Keratinocyte (primary cell): ENCODE measurements around the gene LRRC2. TPM values are rescaled to one million over a fixed set of nuclear protein-coding genes. Genes with fewer than 3 reads are reported as not detected.

ENCODE experiments used
- DNase-seq: peaks from one replicate; pipeline ENCODE4 v3.0.0-alpha.2; 2011; ENCODE audit warnings: low read depth, missing footprints, low spot score
- FAIRE-seq: peaks from 2 replicates; lab custom pipeline; 2011; peaks lifted over from hg19 to GRCh38; lab: Jason Lieb, UNC
- H2AFZ ChIP-seq: 2 replicates; pipeline ENCODE4 v1.6.0; 2012; ENCODE audit warnings: low read length, control low read depth, inconsistent platforms; ENCODE audit not compliant: control insufficient read depth
- H3K27ac ChIP-seq: 2 replicates; pipeline ENCODE4 v1.5.1; 2011; ENCODE audit warnings: low read length; ENCODE audit not compliant: control insufficient read depth, insufficient read depth
- H3K27me3 ChIP-seq: 3 replicates; pipeline ENCODE4 v1.6.0; 2011; ENCODE audit warnings: low read length; ENCODE audit not compliant: control insufficient read depth, insufficient read depth; ENCODE audit errors: extremely low read depth
- H3K36me3 ChIP-seq, 2 experiments: 2 replicates in 1 of 2; 3 replicates in 1 of 2; pipeline ENCODE4 v1.5.1; 2011; ENCODE audit warnings: low read length in 2 of 2, mild to moderate bottlenecking in 1 of 2; ENCODE audit not compliant: control insufficient read depth in 2 of 2, insufficient read depth in 2 of 2; ENCODE audit errors: extremely low read depth in 1 of 2
- H3K4me1 ChIP-seq: 3 replicates; pipeline ENCODE4 v1.5.1; 2011; ENCODE audit warnings: low read length; ENCODE audit not compliant: control insufficient read depth, insufficient read depth; ENCODE audit errors: extremely low read depth
- H3K4me2 ChIP-seq: 3 replicates; pipeline ENCODE4 v1.6.0; 2011; ENCODE audit warnings: low read depth, low read length; ENCODE audit not compliant: control insufficient read depth, insufficient read depth; ENCODE audit errors: extremely low read depth
- H3K4me3 ChIP-seq, 3 experiments: fragments of 200-600 bp in 1 of 3; sonication (generic) in 1 of 3; 2 replicates in 2 of 3; 3 replicates in 1 of 3; pipeline ENCODE4 v1.5.1; 2011 to 2016; ENCODE audit warnings: low read length in 3 of 3, mild to moderate bottlenecking in 3 of 3, control low read depth in 2 of 3, inconsistent platforms in 1 of 3, low read depth in 1 of 3, mixed read lengths in 1 of 3, mixed run types in 1 of 3, moderate library complexity in 1 of 3; ENCODE audit not compliant: control insufficient read depth in 2 of 3, insufficient read depth in 2 of 3; ENCODE audit errors: extremely low read depth in 1 of 3
- H3K79me2 ChIP-seq: 2 replicates; pipeline ENCODE4 v1.6.0; 2012; ENCODE audit warnings: low read length; ENCODE audit not compliant: control insufficient read depth, insufficient read depth
- H3K9ac ChIP-seq: 3 replicates; pipeline ENCODE4 v1.6.0; 2011; ENCODE audit warnings: low read length; ENCODE audit not compliant: control insufficient read depth, insufficient read depth; ENCODE audit errors: extremely low read depth
- H3K9me1 ChIP-seq: 3 replicates; pipeline ENCODE4 v1.6.0; 2011; ENCODE audit warnings: low read length; ENCODE audit not compliant: control insufficient read depth, insufficient read depth; ENCODE audit errors: extremely low read depth
- H3K9me3 ChIP-seq: 2 replicates; pipeline ENCODE4 v1.5.1; 2012; ENCODE audit warnings: low read depth, low read length; ENCODE audit not compliant: control insufficient read depth
- H4K20me1 ChIP-seq: 3 replicates; pipeline ENCODE4 v1.6.0; 2011; ENCODE audit warnings: low read length; ENCODE audit not compliant: control insufficient read depth, insufficient read depth; ENCODE audit errors: extremely low read depth
- CTCF ChIP-seq, 3 experiments: IDR thresholded peaks in 1 of 3; conservative IDR thresholded peaks in 1 of 3; optimal IDR thresholded peaks in 1 of 3; 2 replicates in 2 of 3; 3 replicates in 1 of 3; pipeline versions ENCODE3 to v1.5.1; 2011; ENCODE audit warnings: low read length in 3 of 3, mild to moderate bottlenecking in 3 of 3, moderate library complexity in 2 of 3, control low read depth in 1 of 3, inconsistent platforms in 1 of 3; ENCODE audit not compliant: insufficient read depth in 2 of 3; ENCODE audit errors: extremely low read depth in 1 of 3
- EZH2 ChIP-seq: IDR thresholded peaks from one replicate; pipeline ENCODE4 v1.6.1; 2012; ENCODE audit warnings: inconsistent platforms, mild to moderate bottlenecking, low read length, moderate library complexity
- dilution Hi-C: fragments of 300-500 bp; cut with MboI; formaldehyde crosslinking; loops from one replicate; pipeline ENCODE4 v1.7.0; 2020; ENCODE audit warnings: low sequenced_read_pairs; ENCODE audit not compliant: extremely low pct_ligation_motif_present
- polyA plus RNA-seq, 5 experiments: library from polyadenylated mRNA; depleted of rRNA in 3 of 5; stranded (reverse) in 3 of 5; stranded (forward) in 1 of 5; unstranded in 1 of 5; fragments of >200 nt; gene quantifications; 1 replicate in 1 of 5; 2 replicates in 3 of 5; 3 replicates in 1 of 5; pipeline versions ENCODE4 v1.2.1 to v1.2.3, GENCODE V29; 2011 to 2012; ENCODE audit warnings: missing spikeins in 2 of 5, low read depth in 1 of 5, low replicate concordance in 1 of 5

Gene LRRC2
- polyA plus RNA-seq, 1 donor (not counting 4 experiments of a cell fraction or from before 2014, with no cell fraction given) = 0.51 TPM

GRCh38 chr3:46519952-46520351, 46.1 kb downstream of the LRRC2 start:
- H3K4me2 ChIP-seq = no peak overlapping the region
- H3K36me3 ChIP-seq = no peaks in the 10 kb centered on the region
- H3K9me3 ChIP-seq = no peaks in the 10 kb centered on the region
- no peak for FAIRE-seq
- DNase-seq = no peak
- H3K27ac ChIP-seq = no peak overlapping the region
- no peak overlapping the region for H3K4me3 ChIP-seq
- no peaks in the 10 kb centered on the region for H3K79me2 ChIP-seq
- no peaks in the 10 kb centered on the region for H3K9me1 ChIP-seq
- no peaks in the 10 kb centered on the region for H3K27me3 ChIP-seq
- peaks cover 29% of the 10 kb centered on the region for H3K4me1 ChIP-seq
- no peak overlapping the region for H2AFZ ChIP-seq
- dilution Hi-C loops = no loop called here
- TF ChIP-seq EZH2 = no peak
- no peak for TF ChIP-seq CTCF (optimal IDR thresholded peaks at IDR 0.05 in 1 of 3, IDR thresholded peaks at IDR 0.05 in 1 of 3, conservative IDR thresholded peaks at IDR 0.05 in 1 of 3; ENCODE audit: extremely low read depth in 1 of 3, insufficient read depth in 2 of 3, low read length in 3 of 3)
- no peaks in the 10 kb centered on the region for H4K20me1 ChIP-seq
- no peak overlapping the region for H3K9ac ChIP-seq

- no peaks in the 10 kb centered on the region for H3K9me1 ChIP-seq
- H3K36me3 ChIP-seq = no peaks in the 10 kb centered on the region
- no peak overlapping the region for H3K4me2 ChIP-seq
- peaks cover 29% of the 10 kb centered on the region for H3K4me1 ChIP-seq
- no peaks in the 10 kb centered on the region for H3K9me3 ChIP-seq
- FAIRE-seq (peak; percentile 36), DNase-seq (no peak)
- no peaks in the 10 kb centered on the region for H3K79me2 ChIP-seq
- H2AFZ ChIP-seq = no peak overlapping the region
- TF ChIP-seq EZH2 = no peak
- dilution Hi-C loops = no loop called here
- peak overlapping the region; percentile 80 for H3K27ac ChIP-seq
- H3K4me3 ChIP-seq = no peak overlapping the region
- no peak overlapping the region for H3K9ac ChIP-seq
- no peaks in the 10 kb centered on the region for H3K27me3 ChIP-seq
- H4K20me1 ChIP-seq = no peaks in the 10 kb centered on the region
Observed at GRCh38 chr3:46517784-46518181, 48.3 kb downstream of the LRRC2 start.
